Measurements from ENCODE around the gene BID. TPM values are rescaled to one million over a fixed set of nuclear protein-coding genes. Genes with fewer than 3 reads are reported as not detected.

The BID gene
- total and polyA plus RNA-seq, 2 of the 8 experiments (the other 6 are each of a cell fraction or from before 2014, with no cell fraction given): 39.3 to 114 TPM

DNA sequence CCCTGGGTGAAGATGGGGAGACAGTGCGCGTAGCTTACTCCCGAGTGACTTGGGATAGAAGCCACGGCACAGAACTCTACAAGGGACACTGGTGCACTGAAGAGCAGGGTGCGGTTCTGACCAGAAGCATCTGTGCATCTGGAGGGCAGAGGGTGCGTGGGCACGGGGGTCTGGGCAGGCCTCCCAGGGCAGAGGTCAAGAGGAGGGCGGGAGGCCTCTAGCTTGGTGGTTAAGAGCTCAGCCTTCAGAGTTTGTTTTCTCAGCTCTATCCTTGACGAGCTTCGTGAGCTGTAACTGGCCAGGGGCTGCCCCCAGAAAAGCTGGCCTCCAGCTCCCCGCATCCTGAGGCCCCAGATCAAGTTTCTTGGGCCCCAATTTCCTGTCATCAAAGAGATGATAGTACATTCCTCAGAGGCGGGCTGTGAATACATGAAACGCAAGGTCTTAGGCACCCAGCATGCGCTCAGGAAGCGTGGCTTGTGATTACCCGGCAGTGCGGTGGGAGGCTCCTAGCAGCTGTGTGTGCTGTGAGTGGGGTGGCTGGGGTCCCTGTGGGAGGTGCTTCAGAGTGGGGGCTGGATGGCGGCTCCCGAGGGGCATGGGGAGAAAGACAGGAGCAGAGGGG lies 6.0 kb upstream of the BID start (continued):
- TF ChIP-seq SP2 (IDR thresholded peaks at IDR 0.05; ENCODE audit: low read length): no peak
- no peak for TF ChIP-seq CHD1 (IDR thresholded peaks at IDR 0.05; ENCODE audit: low read depth, low read length)
- TF ChIP-seq RNF2 (IDR thresholded peaks at IDR 0.05; ENCODE audit: borderline replicate concordance, low read depth, low read length, missing control alignments, poor library complexity, severe bottlenecking): no peak
- TF ChIP-seq YY1 (IDR thresholded peaks at IDR 0.05; ENCODE audit: low read depth, low read length): no peak
- no peak for TF ChIP-seq MAFK (IDR thresholded peaks at IDR 0.05; ENCODE audit: low read depth, low read length)
- no peak for TF ChIP-seq RAD21 (IDR thresholded peaks at IDR 0.05 in 1 of 2, conservative IDR thresholded peaks at IDR 0.05 in 1 of 2; ENCODE audit: low read depth in 2 of 2, low read length in 2 of 2)
